GM12878 (cell line): Measurements from ENCODE around the gene TPST1. TPM values are rescaled to one million over a fixed set of nuclear protein-coding genes. Genes with fewer than 3 reads are reported as not detected.

Source experiments
- ATAC-seq: fragments of 200-7000 bp; cut with Tn5 transposase; 3 replicates; pipeline ENCODE4 v1.9.1; 2020; ENCODE audit warnings: mild to moderate bottlenecking, moderate library complexity
- BruUV-seq: library from RNA; stranded (reverse); fragments of 400-500 nt; replicated peaks from 2 replicates; lab custom pipeline; 2021; lab: Mats Ljungman, UMichigan
- CTCF ChIA-PET: fragments of 300-600 bp; sonication (Branson Sonifier 250); formaldehyde crosslinking; extraction: SDS; loops from one replicate; lab custom pipeline; 2021; ENCODE audit warnings: inconsistent platforms; lab: Yijun Ruan, JAX
- POLR2A ChIA-PET: fragments of 350-600 bp; formaldehyde crosslinking; extraction: SDS; loops from one replicate; lab custom pipeline; 2021; ENCODE audit warnings: inconsistent platforms; lab: Charles Lee
- RAD21 ChIA-PET: fragments of 300-600 bp; sonication (Branson Sonifier 250); formaldehyde crosslinking; loops from one replicate; lab custom pipeline; 2023; ENCODE audit warnings: antibody characterized with exemption; ENCODE audit not compliant: unreplicated experiment; lab: Charles Lee
- SMC1A ChIA-PET: fragments of 300-600 bp; sonication (Branson Sonifier 250); formaldehyde crosslinking; loops from one replicate; lab custom pipeline; 2023; ENCODE audit not compliant: unreplicated experiment, uncharacterized antibody; lab: Charles Lee
- DNase-seq: peaks from one replicate; pipeline ENCODE4 v3.0.0-alpha.2; 2011; ENCODE audit warnings: low read depth, low spot score
- FAIRE-seq: peaks from 3 replicates; lab custom pipeline; 2011; peaks lifted over from hg19 to GRCh38; lab: Jason Lieb, UNC
- H2AFZ ChIP-seq: 2 replicates; pipeline ENCODE4 v1.6.0; 2011; ENCODE audit warnings: low read depth, low read length, control low read depth; ENCODE audit not compliant: control insufficient read depth
- H3K27ac ChIP-seq: 2 replicates; pipeline ENCODE4 v1.5.1; 2011; ENCODE audit warnings: control low read depth; ENCODE audit not compliant: control insufficient read depth, insufficient read depth
- H3K27me3 ChIP-seq, 2 experiments: replicated peaks in 1 of 2; 2 replicates each; pipeline versions ENCODE4 v1.6.0 to v1.6.1; 2011; ENCODE audit warnings: low read length in 1 of 2; ENCODE audit not compliant: control insufficient read depth in 2 of 2, insufficient read depth in 2 of 2
- H3K36me3 ChIP-seq, 2 experiments: 2 replicates each; pipeline ENCODE4 v1.5.1; 2011; ENCODE audit warnings: low read length in 1 of 2; ENCODE audit not compliant: control insufficient read depth in 2 of 2, insufficient read depth in 2 of 2
- H3K4me1 ChIP-seq: 2 replicates; pipeline ENCODE4 v1.6.1; 2011; ENCODE audit warnings: mild to moderate bottlenecking, low read length, moderate library complexity, mixed read lengths; ENCODE audit not compliant: control insufficient read depth, insufficient read depth
- H3K4me2 ChIP-seq: 2 replicates; pipeline ENCODE4 v1.6.0; 2011; ENCODE audit warnings: control low read depth; ENCODE audit not compliant: control insufficient read depth, insufficient read depth
- H3K4me3 ChIP-seq: fragments of 200-600 bp; sonication (generic); 2 replicates; pipeline ENCODE4 v1.5.1; 2016
- H3K79me2 ChIP-seq: 2 replicates; pipeline ENCODE4 v1.6.0; 2011; ENCODE audit warnings: low read length; ENCODE audit not compliant: control insufficient read depth, insufficient read depth
- H3K9ac ChIP-seq: 2 replicates; pipeline ENCODE4 v1.8.0; 2011; ENCODE audit warnings: low read length, control low read depth, mixed read lengths; ENCODE audit not compliant: control insufficient read depth, insufficient read depth
- H3K9me3 ChIP-seq: replicated peaks from 3 replicates; pipeline ENCODE4 v1.5.1; 2011; ENCODE audit warnings: mild to moderate bottlenecking, low read length; ENCODE audit not compliant: control insufficient read depth, insufficient read depth
- H4K20me1 ChIP-seq: 2 replicates; pipeline ENCODE4 v1.6.0; 2011; ENCODE audit not compliant: control insufficient read depth, insufficient read depth
- ATF3 ChIP-seq: IDR thresholded peaks from 2 replicates; pipeline ENCODE4 v1.6.1; 2011; ENCODE audit warnings: low read depth, mild to moderate bottlenecking, low read length, moderate library complexity, borderline replicate concordance; ENCODE audit errors: extremely low read depth
- BCLAF1 ChIP-seq: fragments of 450-650 bp; IDR thresholded peaks from 2 replicates; pipeline ENCODE4 v1.6.1; 2017; ENCODE audit warnings: antibody characterized with exemption, mild to moderate bottlenecking, moderate library complexity
- BMI1 ChIP-seq: fragments of 450-650 bp; IDR thresholded peaks from 2 replicates; pipeline ENCODE4 v1.6.1; 2016; ENCODE audit warnings: mild to moderate bottlenecking, moderate library complexity, borderline replicate concordance
- GABPA ChIP-seq: IDR thresholded peaks from 2 replicates; pipeline ENCODE4 v1.6.1; 2014; ENCODE audit warnings: antibody characterized with exemption, low read depth, mild to moderate bottlenecking, inconsistent platforms
- HDAC2 ChIP-seq: fragments of 200-600 bp; sonication (generic); IDR thresholded peaks from 2 replicates; pipeline ENCODE4 v1.6.1; 2017
- MEF2A ChIP-seq: IDR thresholded peaks from 2 replicates; pipeline ENCODE4 v1.6.1; 2011; ENCODE audit warnings: low read depth, mild to moderate bottlenecking, low read length, moderate library complexity; ENCODE audit not compliant: insufficient read depth
- NR2C2 ChIP-seq: IDR thresholded peaks from 2 replicates; pipeline ENCODE4 v1.6.1; 2011; ENCODE audit warnings: borderline replicate concordance, low read depth; ENCODE audit not compliant: control insufficient read depth, insufficient read length
- POU2F2 ChIP-seq: IDR thresholded peaks from 3 replicates; pipeline ENCODE4 v1.6.1; 2011; ENCODE audit warnings: low read depth, mild to moderate bottlenecking, low read length, borderline replicate concordance
- REST ChIP-seq: IDR thresholded peaks from 2 replicates; pipeline ENCODE4 v1.6.1; 2012; ENCODE audit warnings: mild to moderate bottlenecking, low read depth, low read length
- SMC3 ChIP-seq: IDR thresholded peaks from 2 replicates; pipeline ENCODE4 v1.6.1; 2011; ENCODE audit warnings: low read length, improper control_type of control experiment, borderline replicate concordance
- STAT1 ChIP-seq: fragments of 450-650 bp; conservative IDR thresholded peaks from 2 replicates; pipeline ENCODE4 v1.6.1; 2014; ENCODE audit warnings: antibody characterized with exemption, mild to moderate bottlenecking
- YY1 ChIP-seq: IDR thresholded peaks from 2 replicates; pipeline ENCODE4 v1.6.1; 2011; ENCODE audit warnings: low read depth, mild to moderate bottlenecking, low read length
- ZBTB33 ChIP-seq: fragments of 450-650 bp; IDR thresholded peaks from 2 replicates; pipeline ENCODE4 v1.6.1; 2017; ENCODE audit warnings: mild to moderate bottlenecking
- ZZZ3 ChIP-seq: IDR thresholded peaks from 2 replicates; pipeline ENCODE4 v1.6.1; 2011; ENCODE audit warnings: low read depth; ENCODE audit not compliant: control insufficient read depth, insufficient read length
- WGBS: methylation state at CpG from one replicate; pipeline ENCODE4 v1.1.6; 2016; ENCODE audit warnings: low lambda C conversion rate; ENCODE audit not compliant: insufficient replicate concordance, insufficient coverage; ENCODE audit errors: missing lambda C conversion rate; 5-methylcytosine and 5-hydroxymethylcytosine counted together
- in situ Hi-C: fragments of 300-500 bp; cut with MboI; formaldehyde crosslinking; loops from 9 replicates; pipeline ENCODE4 v1.14.3; 2018; ENCODE audit warnings: mixed read lengths
- intact Hi-C: fragments of 100-400 bp; cut with micrococcal nuclease; formaldehyde crosslinking; loops from one replicate; pipeline ENCODE4 v1.14.2; 2022; ENCODE audit not compliant: unreplicated experiment
- polyA plus RNA-seq, 11 experiments: library from polyadenylated mRNA; depleted of rRNA in 4 of 11; unstranded in 6 of 11; stranded (reverse) in 5 of 11; fragments of >200 nt; fragmentation: Nextera tagmentation in 4 of 11; fragmentation: Illumina TruSeq in 1 of 11; extraction: Ambion mirVana in 4 of 11; extraction: Trizol in 1 of 11; gene quantifications; 1 replicate in 1 of 11; 2 replicates in 10 of 11; pipeline versions ENCODE4 v1.2.1 to v1.2.3, GENCODE V29; 2011 to 2016; ENCODE audit warnings: inconsistent platforms in 2 of 11, missing spikeins in 2 of 11, low read depth in 1 of 11
- total RNA-seq, 4 experiments: library from RNA; depleted of rRNA in 3 of 4; stranded (reverse); fragments of >200 nt in 3 of 4; fragmentation: Illumina TruSeq in 1 of 4; extraction: Trizol in 1 of 4; gene quantifications; 2 replicates each; pipeline versions ENCODE4 v1.2.1 to v1.2.3, GENCODE V29; 2013 to 2021

TPST1 gene
- total and polyA plus RNA-seq, 10 of the 15 experiments (the other 5 are each of a cell fraction or from before 2014, with no cell fraction given) = 1.1 to 10.6 (median 7.5) TPM

- no peak overlapping the region for H3K4me2 ChIP-seq
- no peaks in the 10 kb centered on the region for H3K4me1 ChIP-seq
- no peaks in the 10 kb centered on the region for H4K20me1 ChIP-seq
- no peak for FAIRE-seq
- POLR2A ChIA-PET = interaction anchor here (1.1 kb wide), 1 partner anchor 19 kb away, joined by 3 read pairs; no protein-coding TSS in a partner anchor
- RAD21 ChIA-PET = no interaction called here
- 0% methylated on average over 2 of the region's 2 CpGs for WGBS
- SMC1A ChIA-PET = no interaction called here
- intact Hi-C loops = no loop called here
- in situ Hi-C loops = no loop called here
- H3K27ac ChIP-seq = no peak overlapping the region
- H3K4me3 ChIP-seq = no peak overlapping the region
- peaks cover 8% of the 10 kb centered on the region; the same call in 2 of the 3 replicates for H3K9me3 ChIP-seq
- CTCF ChIA-PET = interaction anchor here (0.5 to 0.6 kb wide), 2 partner anchors 28 to 62 kb away, joined by 3 read pairs; partner anchors contain the start of gene TPST1
- no TSS peak for BruUV-seq
- H3K36me3 ChIP-seq = no peaks in the 10 kb centered on the region
- no peak overlapping the region for H2AFZ ChIP-seq
- no peak overlapping the region for H3K9ac ChIP-seq
- no peaks in the 10 kb centered on the region for H3K79me2 ChIP-seq
- DNase-seq = no peak
- no peaks in the 10 kb centered on the region for H3K27me3 ChIP-seq
- ATAC-seq = no peak; the same call in 2 of the 3 replicates
- TF ChIP-seq ZBTB33 (no peak), HDAC2 (no peak), STAT1 (no peak), MEF2A (no peak), NR2C2 (no peak), REST (no peak), BCLAF1 (no peak), SMC3 (no peak), ATF3 (no peak), GABPA (no peak), BMI1 (no peak), ZZZ3 (no peak), POU2F2 (no peak), YY1 (no peak)
These were observed 62.1 kb downstream of the TPST1 start for GRCh38 chr7:66267249-66267648.
